GM18517 (cell line): ENCODE measurements around the gene RAMP1.
"Not testable (repeated sequence)": the region's sequence is repeated elsewhere in the genome, so short reads cannot be mapped to it uniquely, and the experiment has no call there.

ENCODE experiments used
- ATAC-seq: cut with Tn5 transposase; IDR thresholded peaks from one replicate; pipeline ENCODE4 v1.9.1; 2021; ENCODE audit warnings: mild to moderate bottlenecking, moderate library complexity; ENCODE audit not compliant: unreplicated experiment

Gene RAMP1

GRCh38 chr2:237863102-237863511 lies 3.7 kb downstream of the RAMP1 start:
- ATAC-seq = no peak

- ATAC-seq = no peak
Observed at GRCh38 chr2:237863689-237864443, 4.4 kb downstream of the RAMP1 start.

GRCh38 chr2:237864444-237864931 lies 5.1 kb downstream of the RAMP1 start:
- no peak for ATAC-seq

- no peak for ATAC-seq
Observed at GRCh38 chr2:237864940-237865622, 5.7 kb downstream of the RAMP1 start.

- no peak for ATAC-seq
Observed at GRCh38 chr2:237865623-237866041, 6.2 kb downstream of the RAMP1 start.

GRCh38 chr2:237866101-237866621 lies 6.7 kb downstream of the RAMP1 start:
- ATAC-seq = no peak

- ATAC-seq = no peak
Observed at GRCh38 chr2:237867465-237867864, 8.0 kb downstream of the RAMP1 start.

GRCh38 chr2:237868074-237868473 lies 8.7 kb downstream of the RAMP1 start:
- not testable (repeated sequence) for ATAC-seq

GRCh38 chr2:237868631-237869342 lies 9.4 kb downstream of the RAMP1 start:
- no peak for ATAC-seq

GRCh38 chr2:237869343-237870102 lies 10.1 kb downstream of the RAMP1 start:
- no peak for ATAC-seq

- no peak for ATAC-seq
Observed at GRCh38 chr2:237870126-237870525, 10.7 kb downstream of the RAMP1 start.

- ATAC-seq = no peak
Observed at GRCh38 chr2:237870754-237871651, 11.6 kb downstream of the RAMP1 start.

- no peak for ATAC-seq
Observed at GRCh38 chr2:237872178-237872887, 12.9 kb downstream of the RAMP1 start.

GRCh38 chr2:237873421-237873831 lies 14.0 kb downstream of the RAMP1 start:
- no peak for ATAC-seq

GRCh38 chr2:237873897-237874551 lies 14.6 kb downstream of the RAMP1 start:
- ATAC-seq = no peak

- ATAC-seq = no peak
Observed at GRCh38 chr2:237874585-237875161, 15.2 kb downstream of the RAMP1 start.

- ATAC-seq = no peak
Observed at GRCh38 chr2:237875256-237876060, 16.0 kb downstream of the RAMP1 start.
